ENCODE results near the gene CYP26B1. TPM values are rescaled to one million over a fixed set of nuclear protein-coding genes. Genes with fewer than 3 reads are reported as not detected.

Gene CYP26B1
- total RNA-seq, 4 donors from 2014 or later: 1.8 to 4.8 (median 2.3) TPM

DNA sequence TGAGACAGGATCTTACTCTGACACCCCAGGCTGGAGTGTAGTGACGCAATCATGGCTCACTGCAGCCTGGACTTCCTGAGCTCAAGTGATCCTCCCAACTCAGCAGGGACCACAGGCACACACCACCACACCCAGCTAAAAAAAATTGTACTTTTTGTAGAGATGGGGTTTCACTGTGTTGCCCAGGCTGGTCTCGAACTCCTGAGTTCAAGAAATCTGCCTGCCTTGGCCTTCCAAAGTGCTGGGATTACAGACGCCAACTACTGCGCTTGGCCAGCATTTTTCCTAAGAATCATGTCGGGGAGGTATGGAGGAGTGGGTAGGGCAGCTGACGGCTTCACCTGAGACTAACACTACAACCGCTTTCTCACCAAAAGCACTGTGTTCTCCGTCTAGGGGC lies 50.4 kb downstream of the CYP26B1 start:
- no peaks in the 10 kb centered on the region for H3K27me3 ChIP-seq
- intact Hi-C loops (cut with DNase I; ENCODE audit: low total_unique reads) (no loop called here), in situ Hi-C loops (cut with MboI; ENCODE audit: low sequenced_read_pairs in 4 of 4) (no loop called here)
- no peak for TF ChIP-seq POLR2A (IDR thresholded peaks at IDR 0.05)
- TF ChIP-seq, protein P1, sequence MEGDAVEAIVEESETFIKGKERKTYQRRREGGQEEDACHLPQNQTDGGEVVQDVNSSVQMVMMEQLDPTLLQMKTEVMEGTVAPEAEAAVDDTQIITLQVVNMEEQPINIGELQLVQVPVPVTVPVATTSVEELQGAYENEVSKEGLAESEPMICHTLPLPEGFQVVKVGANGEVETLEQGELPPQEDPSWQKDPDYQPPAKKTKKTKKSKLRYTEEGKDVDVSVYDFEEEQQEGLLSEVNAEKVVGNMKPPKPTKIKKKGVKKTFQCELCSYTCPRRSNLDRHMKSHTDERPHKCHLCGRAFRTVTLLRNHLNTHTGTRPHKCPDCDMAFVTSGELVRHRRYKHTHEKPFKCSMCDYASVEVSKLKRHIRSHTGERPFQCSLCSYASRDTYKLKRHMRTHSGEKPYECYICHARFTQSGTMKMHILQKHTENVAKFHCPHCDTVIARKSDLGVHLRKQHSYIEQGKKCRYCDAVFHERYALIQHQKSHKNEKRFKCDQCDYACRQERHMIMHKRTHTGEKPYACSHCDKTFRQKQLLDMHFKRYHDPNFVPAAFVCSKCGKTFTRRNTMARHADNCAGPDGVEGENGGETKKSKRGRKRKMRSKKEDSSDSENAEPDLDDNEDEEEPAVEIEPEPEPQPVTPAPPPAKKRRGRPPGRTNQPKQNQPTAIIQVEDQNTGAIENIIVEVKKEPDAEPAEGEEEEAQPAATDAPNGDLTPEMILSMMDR (IDR thresholded peaks at IDR 0.05 in 4 of 5, conservative IDR thresholded peaks at IDR 0.05 in 1 of 5): no peak
- H3K4me3 ChIP-seq: no peak overlapping the region
- no peaks in the 10 kb centered on the region for H3K9me3 ChIP-seq
- no peak overlapping the region for H3K27ac ChIP-seq
- no peak for ATAC-seq
- DNase-seq: no peak
- H3K4me1 ChIP-seq: peaks cover 0 to 11% of the 10 kb centered on the region in 2 donors
- no peaks in the 10 kb centered on the region for H3K36me3 ChIP-seq

DNA sequence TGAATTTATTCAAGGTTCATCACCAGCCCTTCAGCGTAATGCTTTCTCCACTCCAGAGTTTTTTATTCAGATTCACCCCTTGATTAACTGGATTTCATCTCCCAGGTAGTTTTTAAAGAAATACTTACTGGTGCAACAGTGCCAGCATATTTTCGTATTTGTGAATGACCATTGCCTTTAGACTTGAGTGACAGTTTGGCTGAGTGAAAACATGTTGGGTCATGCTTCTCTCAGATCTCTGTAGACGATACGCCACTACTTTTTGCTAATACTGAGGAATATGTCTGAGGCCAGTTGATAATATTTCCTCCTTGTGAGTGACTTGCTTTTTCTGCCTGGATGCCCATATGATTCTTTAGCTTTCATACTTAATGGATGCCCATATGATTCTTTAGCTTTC lies 51.5 kb downstream of the CYP26B1 start:
- Histone ChIP-seq H3K36me3 (no peaks in the 10 kb centered on the region), H3K27me3 (no peaks in the 10 kb centered on the region), H3K9me3 (no peaks in the 10 kb centered on the region), H3K27ac (no peak overlapping the region), H3K4me1 (peaks cover 0 to 11% of the 10 kb centered on the region in 2 donors), H3K4me3 (no peak overlapping the region)
- no peak for ATAC-seq
- in situ Hi-C loops (cut with MboI; ENCODE audit: low sequenced_read_pairs in 4 of 4) (no loop called here), intact Hi-C loops (cut with DNase I; ENCODE audit: low total_unique reads) (no loop called here)
- TF ChIP-seq, protein P1 (IDR thresholded peaks at IDR 0.05 in 4 of 5, conservative IDR thresholded peaks at IDR 0.05 in 1 of 5): no peak
- no peak for TF ChIP-seq POLR2A (IDR thresholded peaks at IDR 0.05)
- DNase-seq: no peak

DNA sequence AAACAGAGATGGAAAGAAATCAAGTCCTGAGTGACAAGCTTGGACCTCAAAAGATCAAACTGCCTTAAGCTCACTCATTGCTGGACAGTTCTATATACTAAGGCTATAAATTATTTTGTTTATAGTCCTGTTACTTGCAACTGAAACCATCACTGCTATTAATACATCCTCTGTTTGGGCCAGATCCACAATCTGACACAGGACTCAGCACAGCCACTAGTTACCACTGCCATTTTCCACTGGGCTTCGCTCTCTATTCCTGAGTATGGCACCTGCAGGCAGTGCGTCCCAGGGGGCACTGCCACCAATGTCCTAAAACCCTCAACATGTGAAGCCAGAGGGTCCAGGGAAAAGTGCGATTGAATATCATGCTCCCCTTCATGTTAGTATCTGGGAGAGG lies 52.3 kb downstream of the CYP26B1 start:
- DNase-seq (no peak), ATAC-seq (no peak)
- H3K4me1 ChIP-seq: peaks cover 0 to 11% of the 10 kb centered on the region in 2 donors
- TF ChIP-seq, protein P1 (IDR thresholded peaks at IDR 0.05 in 4 of 5, conservative IDR thresholded peaks at IDR 0.05 in 1 of 5): no peak
- TF ChIP-seq POLR2A (IDR thresholded peaks at IDR 0.05): no peak
- H3K27ac ChIP-seq: no peak overlapping the region
- no peak overlapping the region for H3K4me3 ChIP-seq
- no peaks in the 10 kb centered on the region for H3K27me3 ChIP-seq
- in situ Hi-C loops (cut with MboI; ENCODE audit: low sequenced_read_pairs in 4 of 4): no loop called here
- no peaks in the 10 kb centered on the region for H3K9me3 ChIP-seq
- intact Hi-C loops (cut with DNase I; ENCODE audit: low total_unique reads): no loop called here
- no peaks in the 10 kb centered on the region for H3K36me3 ChIP-seq

DNA sequence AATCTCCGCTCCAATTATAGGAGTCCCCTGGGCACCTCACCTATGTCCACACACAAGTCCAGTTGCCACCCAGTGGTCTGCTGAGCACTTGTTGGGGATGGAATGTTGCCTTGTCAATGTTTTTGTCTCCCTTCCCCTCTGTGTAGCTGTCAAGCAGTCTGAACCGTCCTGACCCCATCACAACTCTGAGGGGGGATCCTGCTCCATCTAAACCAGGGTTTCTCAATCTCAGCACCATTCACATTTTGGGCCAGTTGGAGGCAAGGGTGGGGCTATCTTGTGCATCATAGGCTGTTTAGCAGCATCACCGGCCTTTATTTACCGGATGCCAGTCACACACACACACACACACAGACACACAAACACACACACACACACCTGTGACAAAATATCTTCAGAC lies 53.0 kb downstream of the CYP26B1 start:
- no peaks in the 10 kb centered on the region for H3K27me3 ChIP-seq
- intact Hi-C loops (cut with DNase I; ENCODE audit: low total_unique reads): no loop called here
- H3K36me3 ChIP-seq: no peaks in the 10 kb centered on the region
- no peak overlapping the region for H3K27ac ChIP-seq
- no peaks in the 10 kb centered on the region for H3K9me3 ChIP-seq
- ATAC-seq (no peak), DNase-seq (no peak)
- TF ChIP-seq POLR2A (IDR thresholded peaks at IDR 0.05): no peak
- TF ChIP-seq, protein P1 (IDR thresholded peaks at IDR 0.05 in 4 of 5, conservative IDR thresholded peaks at IDR 0.05 in 1 of 5): no peak
- in situ Hi-C loops (cut with MboI; ENCODE audit: low sequenced_read_pairs in 4 of 4): no loop called here
- no peak overlapping the region for H3K4me3 ChIP-seq
- peaks cover 0 to 11% of the 10 kb centered on the region in 2 donors for H3K4me1 ChIP-seq

DNA sequence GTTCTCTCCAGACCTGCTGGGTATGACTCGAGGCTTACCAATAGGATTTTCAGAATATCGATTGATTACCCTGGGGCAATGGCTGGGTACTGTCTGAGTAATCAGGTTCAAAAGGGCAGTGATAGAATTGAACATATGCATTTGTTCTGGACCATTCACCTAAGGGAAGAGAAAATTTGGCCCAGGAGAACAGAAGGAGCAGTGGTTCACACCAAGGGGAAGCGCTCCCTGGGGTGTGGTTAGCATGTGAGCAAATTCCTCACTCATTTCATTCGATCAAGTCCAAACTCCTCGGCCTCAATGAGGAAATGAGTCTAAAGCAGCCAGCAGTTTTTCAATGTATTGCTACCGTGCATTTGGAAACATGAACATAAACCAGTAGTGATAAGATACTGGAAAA lies 55.6 kb downstream of the CYP26B1 start:
- H3K36me3 ChIP-seq: no peaks in the 10 kb centered on the region
- intact Hi-C loops (cut with DNase I; ENCODE audit: low total_unique reads): no loop called here
- DNase-seq: no peak
- no peak for TF ChIP-seq POLR2A (IDR thresholded peaks at IDR 0.05)
- TF ChIP-seq, protein P1 (IDR thresholded peaks at IDR 0.05 in 4 of 5, conservative IDR thresholded peaks at IDR 0.05 in 1 of 5): no peak
- H3K9me3 ChIP-seq: no peaks in the 10 kb centered on the region
- H3K4me3 ChIP-seq: no peak overlapping the region
- in situ Hi-C loops (cut with MboI; ENCODE audit: low sequenced_read_pairs in 4 of 4): no loop called here
- ATAC-seq: no peak
- H3K27ac ChIP-seq: no peak overlapping the region
- H3K4me1 ChIP-seq: peaks cover 0 to 11% of the 10 kb centered on the region in 2 donors
- H3K27me3 ChIP-seq: no peaks in the 10 kb centered on the region
